ENCODE results near the gene NCKAP1.

NCKAP1 gene

GRCh38 chr2:182915369-182916326 is 122.6 kb downstream of the NCKAP1 start:
- H3K4me3 ChIP-seq (ENCODE audit: low read depth, low read length) = no peak overlapping the region
- DNase-seq (ENCODE audit: low read depth) = peak; percentile 59
- in situ Hi-C loops (cut with HindIII; ENCODE audit: low sequenced_read_pairs) = no loop called here
- no peak for TF ChIP-seq CTCF (IDR thresholded peaks at IDR 0.05; ENCODE audit: low read depth, low read length, missing control alignments)

GRCh38 chr2:182914852-182915251 is 123.4 kb downstream of the NCKAP1 start:
- no peak for TF ChIP-seq CTCF (IDR thresholded peaks at IDR 0.05; ENCODE audit: low read depth, low read length, missing control alignments)
- in situ Hi-C loops (cut with HindIII; ENCODE audit: low sequenced_read_pairs) = no loop called here
- DNase-seq (ENCODE audit: low read depth) = no peak
- no peak overlapping the region for H3K4me3 ChIP-seq (ENCODE audit: low read depth, low read length)

GRCh38 chr2:182913064-182913463 is 125.2 kb downstream of the NCKAP1 start:
- no peak for DNase-seq (ENCODE audit: low read depth)
- H3K4me3 ChIP-seq (ENCODE audit: low read depth, low read length) = no peak overlapping the region
- no peak for TF ChIP-seq CTCF (IDR thresholded peaks at IDR 0.05; ENCODE audit: low read depth, low read length, missing control alignments)
- in situ Hi-C loops (cut with HindIII; ENCODE audit: low sequenced_read_pairs) = no loop called here

GRCh38 chr2:182912518-182912915 is 125.7 kb downstream of the NCKAP1 start:
- in situ Hi-C loops (cut with HindIII; ENCODE audit: low sequenced_read_pairs) = no loop called here
- no peak overlapping the region for H3K4me3 ChIP-seq (ENCODE audit: low read depth, low read length)
- peak; percentile 16 for DNase-seq (ENCODE audit: low read depth)
- no peak for TF ChIP-seq CTCF (IDR thresholded peaks at IDR 0.05; ENCODE audit: low read depth, low read length, missing control alignments)

- H3K4me3 ChIP-seq (ENCODE audit: low read depth, low read length) = no peak overlapping the region
- peak; percentile 13 for DNase-seq (ENCODE audit: low read depth)
- no peak for TF ChIP-seq CTCF (IDR thresholded peaks at IDR 0.05; ENCODE audit: low read depth, low read length, missing control alignments)
- in situ Hi-C loops (cut with HindIII; ENCODE audit: low sequenced_read_pairs) = no loop called here
Measured at GRCh38 chr2:182911813-182912517, 126.3 kb downstream of the NCKAP1 start.

GRCh38 chr2:182910965-182911364 is 127.3 kb downstream of the NCKAP1 start:
- DNase-seq (ENCODE audit: low read depth) = no peak
- H3K4me3 ChIP-seq (ENCODE audit: low read depth, low read length) = no peak overlapping the region
- TF ChIP-seq CTCF (IDR thresholded peaks at IDR 0.05; ENCODE audit: low read depth, low read length, missing control alignments) = no peak
- in situ Hi-C loops (cut with HindIII; ENCODE audit: low sequenced_read_pairs) = no loop called here
